Heart left ventricle (tissue), 13 donors: ENCODE results near the gene TAGAP.

Source experiments
- CTCF ChIP-seq, 12 donors: fragments of 200-600 bp; sonication (generic) in 4 of 12; IDR thresholded peaks; one replicate each; pipeline versions ENCODE4 v1.5.0 to v1.8.0; 2018 to 2022; ENCODE audit warnings: antibody characterized with exemption in 12 of 12, mild to moderate bottlenecking in 5 of 12
- POLR2A ChIP-seq, 2 donors: fragments of 450-650 bp; IDR thresholded peaks; one replicate each; pipeline ENCODE4 v1.6.1; 2017; ENCODE audit warnings: antibody characterized with exemption in 2 of 2, mild to moderate bottlenecking in 2 of 2, moderate library complexity in 2 of 2
- donor health status: ischemic (EF 13 %, LVEDD 7.1; RV severe dilation, severe dysfunction).
- donor health status: DM: no; HTN: yes; CAD: no.
- donor health status: DM: no; HTN: no; CAD: no.
- donor health status: ischemic (EF 25% LVEDD 6.9; RV normal size, moderate dysfunction).
- donor health status: ischemic (EF 25% LVEDD 5.7; RV mildly dilated, moderate dysfunction).
- donor health status: ischemic (EF 35%, LVEDD 5.7; RV mildly dilated, moderate dysfunction).
- donor health status: nonischemic (EF 11% LVEDD 7.7; RV severe dilation, severe dysfunction).
- donor health status: DM: yes; HTN: yes; CAD: no.
- donor health status: PGD.
- donor health status: ischemic (EF 29% LVEDD 5.4; RV normal size, mild dysfunction).
- donor health status: nonischemic (EF 23%, LVEDD 6.1; RV moderate dilation, normal function).

GRCh38 chr6:158988477-158988876 is 56.3 kb downstream of the TAGAP start:
- TF ChIP-seq CTCF (IDR thresholded peaks at IDR 0.05) (no peak), POLR2A (IDR thresholded peaks at IDR 0.05) (no peak)
